ENCODE data around the gene E4F1. TPM values are rescaled to one million over a fixed set of nuclear protein-coding genes. Genes with fewer than 3 reads are reported as not detected.

Gene E4F1
- total and polyA plus RNA-seq, 9 donors = 0.58 to 26.2 (median 22.7) TPM

- 90% methylated on average over 21 to 23 of the region's 23 CpGs for WGBS, 3 donors
- no peaks in the 10 kb centered on the region for H3K27me3 ChIP-seq
- H3K4me1 ChIP-seq (ENCODE audit: insufficient read depth) = no peaks in the 10 kb centered on the region
- DNase-seq = no peak
- no peak overlapping the region for H3K4me3 ChIP-seq
- TF ChIP-seq EP300 (IDR thresholded peaks at IDR 0.05) = no peak
- no peak for TF ChIP-seq CTCF (IDR thresholded peaks at IDR 0.05)
- no peak for TF ChIP-seq POLR2A (IDR thresholded peaks at IDR 0.05)
- H3K9me3 ChIP-seq = no peaks in the 10 kb centered on the region
- intact Hi-C loops (cut with DNase I) = no loop called here
- no peak overlapping the region for H3K27ac ChIP-seq
- no peaks in the 10 kb centered on the region for H3K36me3 ChIP-seq
These were observed 47.3 kb upstream of the E4F1 start for GRCh38 chr16:2176047-2176446.

- no peak overlapping the region for H3K27ac ChIP-seq
- intact Hi-C loops (cut with DNase I) = no loop called here
- TF ChIP-seq EP300 (IDR thresholded peaks at IDR 0.05) (no peak), POLR2A (IDR thresholded peaks at IDR 0.05) (no peak), CTCF (IDR thresholded peaks at IDR 0.05) (no peak)
- DNase-seq = no peak
- no peak overlapping the region for H3K4me3 ChIP-seq
- H3K27me3 ChIP-seq = no peaks in the 10 kb centered on the region
- H3K4me1 ChIP-seq (ENCODE audit: insufficient read depth) = no peaks in the 10 kb centered on the region
- 87 to 88% (median 87%) methylated on average over 18 of the region's 18 CpGs for WGBS, 3 donors
- no peaks in the 10 kb centered on the region for H3K9me3 ChIP-seq
- H3K36me3 ChIP-seq = no peaks in the 10 kb centered on the region
These were observed 46.3 kb upstream of the E4F1 start for GRCh38 chr16:2177101-2177500.

- TF ChIP-seq CTCF (IDR thresholded peaks at IDR 0.05) (no peak), EP300 (IDR thresholded peaks at IDR 0.05) (no peak), POLR2A (IDR thresholded peaks at IDR 0.05) (no peak)
- H3K36me3 ChIP-seq = no peaks in the 10 kb centered on the region
- intact Hi-C loops (cut with DNase I) = no loop called here
These were observed 45.8 kb upstream of the E4F1 start for GRCh38 chr16:2177561-2177960.

GRCh38 chr16:2178321-2179106 is 44.9 kb upstream of the E4F1 start:
- WGBS, 3 donors = 30 to 79% (median 36%) methylated on average over 24 to 106 of the region's 106 CpGs
- DNase-seq = no peak
- TF ChIP-seq CTCF (IDR thresholded peaks at IDR 0.05) (no peak), EP300 (IDR thresholded peaks at IDR 0.05) (no peak), POLR2A (IDR thresholded peaks at IDR 0.05) (no peak)
- H3K4me1 ChIP-seq (ENCODE audit: insufficient read depth) = no peaks in the 10 kb centered on the region
- H3K27ac ChIP-seq = no peak overlapping the region
- intact Hi-C loops (cut with DNase I) = no loop called here
- no peak overlapping the region for H3K4me3 ChIP-seq
- H3K9me3 ChIP-seq = no peaks in the 10 kb centered on the region
- H3K27me3 ChIP-seq = no peaks in the 10 kb centered on the region
- H3K36me3 ChIP-seq = no peaks in the 10 kb centered on the region

More at GRCh38 chr16:2177561-2177960, 45.8 kb upstream of the E4F1 start:
- no peak for DNase-seq
- no peaks in the 10 kb centered on the region for H3K4me1 ChIP-seq (ENCODE audit: insufficient read depth)
- H3K4me3 ChIP-seq = no peak overlapping the region
- no peaks in the 10 kb centered on the region for H3K9me3 ChIP-seq
- WGBS, 3 donors = 85 to 90% (median 88%) methylated on average over 20 of the region's 20 CpGs
- no peaks in the 10 kb centered on the region for H3K27me3 ChIP-seq
- no peak overlapping the region for H3K27ac ChIP-seq
